MCF 10A (cell line): ENCODE results near the gene NANOS1. TPM values are rescaled to one million over a fixed set of nuclear protein-coding genes. Genes with fewer than 3 reads are reported as not detected.

ENCODE experiments used
- BruUV-seq: library from RNA; stranded (reverse); fragments of 400-500 nt; replicated peaks from 2 replicates; lab custom pipeline; 2021; lab: Mats Ljungman, UMichigan
- CTCF ChIA-PET: fragments of 300-600 bp; sonication (Branson Sonifier 250); formaldehyde crosslinking; extraction: SDS; loops from one replicate; lab custom pipeline; 2021; ENCODE audit warnings: antibody characterized with exemption, inconsistent platforms; lab: Yijun Ruan, JAX
- POLR2A ChIA-PET: fragments of 300-600, 350-650 bp; sonication (Branson Sonifier 250); formaldehyde crosslinking; extraction: SDS; loops from one replicate; lab custom pipeline; 2020; ENCODE audit warnings: antibody characterized with exemption, inconsistent platforms; lab: Yijun Ruan, JAX
- DNase-seq: peaks from one replicate; pipeline ENCODE4 v3.0.0-alpha.2; 2018; ENCODE audit not compliant: unreplicated experiment
- H3K27ac Mint-ChIP-seq: one replicate; pipeline ENCODE4 v1.8.0; 2022; ENCODE audit warnings: mild to moderate bottlenecking, low read depth, mixed read lengths; ENCODE audit not compliant: unreplicated experiment
- H3K27me3 Mint-ChIP-seq: one replicate; pipeline ENCODE4 v1.8.0; 2022; ENCODE audit warnings: mixed read lengths; ENCODE audit not compliant: insufficient read depth, unreplicated experiment
- H3K36me3 Mint-ChIP-seq: one replicate; pipeline ENCODE4 v1.8.0; 2022; ENCODE audit warnings: mild to moderate bottlenecking, moderate library complexity, mixed read lengths; ENCODE audit not compliant: insufficient read depth, unreplicated experiment
- H3K4me1 Mint-ChIP-seq: one replicate; pipeline ENCODE4 v1.8.0; 2022; ENCODE audit warnings: mixed read lengths; ENCODE audit not compliant: insufficient read depth, unreplicated experiment
- H3K4me3 Mint-ChIP-seq: one replicate; pipeline ENCODE4 v1.8.0; 2022; ENCODE audit warnings: mild to moderate bottlenecking, moderate library complexity, mixed read lengths; ENCODE audit not compliant: unreplicated experiment
- H3K9me3 Mint-ChIP-seq: one replicate; pipeline ENCODE4 v1.8.0; 2022; ENCODE audit warnings: mixed read lengths; ENCODE audit not compliant: unreplicated experiment
- CTCF ChIP-seq: fragments of 200-600 bp; IDR thresholded peaks from one replicate; pipeline ENCODE4 v1.8.0; 2022; ENCODE audit warnings: antibody characterized with exemption, mild to moderate bottlenecking; ENCODE audit not compliant: unreplicated experiment
- intact Hi-C: fragments of 100-400 bp; cut with micrococcal nuclease; formaldehyde crosslinking; loops from 2 replicates; pipeline ENCODE4 v1.14.1; 2022
- total RNA-seq: library from RNA; stranded (reverse); gene quantifications from 2 replicates; pipeline ENCODE4 v1.2.3, GENCODE V29; 2022

NANOS1 gene
- total RNA-seq, 1 experiment from 2014 or later = 2.2 TPM

- H3K9me3 Mint-ChIP-seq = peaks cover 9% of the 10 kb centered on the region
- no peak for DNase-seq
- H3K4me3 Mint-ChIP-seq = no peak overlapping the region
- H3K27ac Mint-ChIP-seq = no peak overlapping the region
- BruUV-seq = no TSS peak
- H3K36me3 Mint-ChIP-seq = no peaks in the 10 kb centered on the region
- TF ChIP-seq CTCF = no peak
- ChIA-PET POLR2A (interaction anchor here (0.6 to 2.6 kb wide), 2 partner anchors 12 to 91 kb away, joined by 3 to 12 read pairs; no protein-coding TSS in a partner anchor), CTCF (interaction anchor here (0.7 to 0.8 kb wide), 2 partner anchors 9 to 29 kb away, joined by 4 to 6 read pairs; no protein-coding TSS in a partner anchor)
- H3K27me3 Mint-ChIP-seq = no peaks in the 10 kb centered on the region
- H3K4me1 Mint-ChIP-seq = no peaks in the 10 kb centered on the region
- intact Hi-C loops = no loop called here
Measured at GRCh38 chr10:118994321-118994720, 35.2 kb upstream of the NANOS1 start.

- H3K27me3 Mint-ChIP-seq = no peaks in the 10 kb centered on the region
- H3K36me3 Mint-ChIP-seq = no peaks in the 10 kb centered on the region
- H3K9me3 Mint-ChIP-seq = peaks cover 9% of the 10 kb centered on the region
- ChIA-PET POLR2A (interaction anchor here (0.9 to 2.6 kb wide), 4 partner anchors 10 to 36 kb away, joined by 3 to 12 read pairs (median 4); partner anchors contain the start of gene NANOS1), CTCF (interaction anchor here (0.5 to 0.6 kb wide), 2 partner anchors 152 to 352 kb away, joined by 3 read pairs; no protein-coding TSS in a partner anchor)
- intact Hi-C loops = no loop called here
- H3K27ac Mint-ChIP-seq = no peak overlapping the region
- no peak for TF ChIP-seq CTCF
- DNase-seq = no peak
- no TSS peak for BruUV-seq
- H3K4me1 Mint-ChIP-seq = peaks cover 2% of the 10 kb centered on the region
- H3K4me3 Mint-ChIP-seq = no peak overlapping the region
Measured at GRCh38 chr10:118995739-118996138, 33.8 kb upstream of the NANOS1 start.

GRCh38 chr10:118997379-118997778, 32.1 kb upstream of the NANOS1 start:
- H3K27me3 Mint-ChIP-seq = no peaks in the 10 kb centered on the region
- intact Hi-C loops = no loop called here
- H3K27ac Mint-ChIP-seq = no peak overlapping the region
- H3K4me1 Mint-ChIP-seq = peaks cover 6% of the 10 kb centered on the region
- no peak overlapping the region for H3K4me3 Mint-ChIP-seq
- no peak for TF ChIP-seq CTCF
- no peak for DNase-seq
- ChIA-PET CTCF (interaction anchor here (0.5 kb wide), 1 partner anchor 428 kb away, joined by 4 read pairs; no protein-coding TSS in a partner anchor), POLR2A (interaction anchor here (0.6 to 2.1 kb wide), 2 partner anchors 9 to 33 kb away, joined by 3 to 5 read pairs; partner anchors contain the start of gene NANOS1)
- H3K9me3 Mint-ChIP-seq = peaks cover 9% of the 10 kb centered on the region
- BruUV-seq = no TSS peak
- no peaks in the 10 kb centered on the region for H3K36me3 Mint-ChIP-seq

- BruUV-seq = no TSS peak
- POLR2A ChIA-PET = interaction anchor here (0.6 kb wide), 1 partner anchor 8 kb away, joined by 3 read pairs; no protein-coding TSS in a partner anchor
- Mint-ChIP-seq H3K27ac (no peak overlapping the region), H3K4me3 (no peak overlapping the region), H3K4me1 (peaks cover 7% of the 10 kb centered on the region), H3K36me3 (no peaks in the 10 kb centered on the region), H3K9me3 (peaks cover 9% of the 10 kb centered on the region), H3K27me3 (no peaks in the 10 kb centered on the region)
- DNase-seq = no peak
- intact Hi-C loops = no loop called here
- TF ChIP-seq CTCF = no peak
- CTCF ChIA-PET = interaction anchor here (0.5 kb wide), 1 partner anchor 429 kb away, joined by 4 read pairs; no protein-coding TSS in a partner anchor
Measured at GRCh38 chr10:118998183-118998582, 31.3 kb upstream of the NANOS1 start.
